Memory B cell (primary cell): ENCODE measurements around the gene MOSPD2.

Experiments used
- ATAC-seq: fragments of 150-1000 bp; cut with Tn5 transposase; 2 replicates; pipeline ENCODE4 v1.10.0; 2021; ENCODE audit warnings: low read depth, mild to moderate bottlenecking, moderate library complexity
- DNase-seq, 2 donors: peaks; one replicate each; pipeline ENCODE4 v3.0.0; 2022; ENCODE audit warnings: low spot score in 2 of 2
- H3K27ac Mint-ChIP-seq: one replicate; pipeline ENCODE4 v1.8.0; 2022; ENCODE audit warnings: mild to moderate bottlenecking, moderate library complexity, mixed read lengths
- H3K27me3 Mint-ChIP-seq: one replicate; pipeline ENCODE4 v1.8.0; 2022; ENCODE audit warnings: mixed read lengths
- H3K36me3 Mint-ChIP-seq: one replicate; pipeline ENCODE4 v1.8.0; 2022; ENCODE audit warnings: mild to moderate bottlenecking, mixed read lengths
- H3K4me1 Mint-ChIP-seq: one replicate; pipeline ENCODE4 v1.8.0; 2022; ENCODE audit warnings: mixed read lengths
- H3K4me3 Mint-ChIP-seq: one replicate; pipeline ENCODE4 v1.8.0; 2022; ENCODE audit warnings: mild to moderate bottlenecking, moderate library complexity, mixed read lengths
- H3K9me3 Mint-ChIP-seq: one replicate; pipeline ENCODE4 v1.8.0; 2022; ENCODE audit warnings: mixed read lengths

MOSPD2 gene

DNA sequence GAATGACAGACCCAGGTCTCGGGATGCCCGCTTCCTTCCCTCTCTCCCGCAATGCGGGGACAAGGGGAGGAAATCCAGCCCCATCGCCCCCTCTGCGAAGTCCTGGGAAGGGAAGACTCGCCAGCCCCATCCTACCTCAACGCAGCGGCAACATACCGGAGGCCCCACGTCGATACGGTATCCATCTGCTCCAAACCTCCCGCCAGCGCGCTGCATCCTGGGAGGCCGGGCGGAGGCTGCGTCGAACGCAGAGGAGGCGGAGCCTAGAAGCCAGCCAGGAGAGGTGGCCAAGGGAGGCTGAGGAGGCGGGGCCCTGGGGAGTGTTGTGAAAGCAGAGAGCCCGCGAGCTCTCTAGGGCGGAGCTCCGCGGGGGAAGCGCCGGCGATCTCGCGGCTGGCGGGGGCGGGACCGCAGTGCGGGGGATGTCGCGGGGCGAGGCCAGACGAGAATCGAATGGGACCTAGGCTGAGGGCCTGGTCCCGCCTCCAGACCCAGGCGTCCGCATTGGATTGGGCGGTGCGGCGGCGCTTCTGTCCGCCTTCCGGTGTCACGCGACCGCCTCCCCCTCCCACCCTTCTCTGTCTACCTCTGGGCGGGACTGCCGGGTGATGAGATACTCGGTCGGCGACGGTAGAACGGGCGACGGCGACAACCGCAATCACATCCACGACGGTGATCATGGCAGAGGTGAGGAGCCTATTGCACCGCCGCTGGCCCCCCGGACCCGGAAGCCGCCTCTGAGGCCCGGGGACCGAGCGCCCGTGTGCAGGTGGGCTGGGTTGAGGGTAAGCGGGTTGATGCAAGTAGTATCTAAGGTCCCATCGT lies at the start of gene MOSPD2, which contains the start of gene FANCB:
MOSPD2 (plus strand) TSS at position 571 of the 825 bp plus-strand sequence; CDS start at position 679, 108 bp downstream.
FANCB (minus strand) TSS at position 219 of the 825 bp plus-strand sequence. CDS start 7,559 bp downstream, outside the sequence.
- peak; percentile 78 to 90 for DNase-seq
- Mint-ChIP-seq H3K9me3 (no peaks in the 10 kb centered on the region), H3K27me3 (no peaks in the 10 kb centered on the region), H3K27ac (peak within 1 kb of the TSS; percentile 89), H3K4me1 (no peaks in the 10 kb centered on the region), H3K36me3 (peaks cover 5% of the 10 kb centered on the region), H3K4me3 (peak within 1 kb of the TSS; percentile 88)
- ATAC-seq = peak; percentile 86

DNA sequence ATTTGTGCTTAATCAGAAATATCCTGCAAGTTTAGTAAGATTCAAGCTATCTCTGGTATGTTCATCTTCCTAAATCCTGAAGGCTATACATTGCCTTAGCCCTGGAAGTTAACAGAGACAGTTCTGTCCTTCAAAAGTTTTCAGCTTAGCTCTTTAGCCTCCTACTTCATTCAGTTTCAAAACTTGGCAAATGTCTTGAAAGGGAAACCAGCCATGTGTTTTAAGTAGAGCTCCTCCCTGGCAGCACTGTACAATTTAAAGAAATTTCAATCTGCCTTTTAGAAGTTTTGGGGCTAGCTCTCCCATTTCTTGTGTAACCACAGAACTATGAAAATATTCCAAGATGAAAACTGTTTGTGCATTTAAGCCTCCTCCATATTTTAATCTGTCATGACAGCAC lies 47.4 kb upstream of the MOSPD2 start:
- no peaks in the 10 kb centered on the region for H3K9me3 Mint-ChIP-seq
- H3K4me3 Mint-ChIP-seq = no peak overlapping the region
- H3K4me1 Mint-ChIP-seq = no peaks in the 10 kb centered on the region
- peaks cover 2% of the 10 kb centered on the region for H3K36me3 Mint-ChIP-seq
- ATAC-seq (no peak), DNase-seq (no peak)
- no peaks in the 10 kb centered on the region for H3K27me3 Mint-ChIP-seq
- H3K27ac Mint-ChIP-seq = no peak overlapping the region

DNA sequence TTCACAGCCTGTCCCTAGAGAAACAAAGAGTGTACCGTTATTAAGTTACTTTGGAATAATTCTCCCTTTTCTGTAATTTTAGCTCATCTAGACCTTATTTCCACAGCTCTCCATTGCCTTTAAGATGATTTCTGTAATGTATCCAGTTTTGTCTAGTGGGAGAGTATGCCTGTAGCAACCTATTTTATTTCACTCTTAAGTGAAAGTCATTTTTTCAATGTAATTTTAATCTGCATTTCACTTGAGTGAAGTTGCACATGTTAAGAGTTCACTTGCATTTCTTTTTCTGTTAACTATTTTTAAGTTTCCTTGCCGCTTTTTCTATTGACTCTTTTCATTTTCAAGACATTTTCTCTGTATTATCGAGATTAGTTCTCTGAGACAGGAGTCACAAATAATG lies 46.9 kb upstream of the MOSPD2 start:
- Mint-ChIP-seq H3K9me3 (no peaks in the 10 kb centered on the region), H3K36me3 (peaks cover 2% of the 10 kb centered on the region), H3K4me3 (no peak overlapping the region), H3K27me3 (no peaks in the 10 kb centered on the region), H3K27ac (no peak overlapping the region), H3K4me1 (no peaks in the 10 kb centered on the region)
- ATAC-seq (no peak), DNase-seq (no peak)

DNA sequence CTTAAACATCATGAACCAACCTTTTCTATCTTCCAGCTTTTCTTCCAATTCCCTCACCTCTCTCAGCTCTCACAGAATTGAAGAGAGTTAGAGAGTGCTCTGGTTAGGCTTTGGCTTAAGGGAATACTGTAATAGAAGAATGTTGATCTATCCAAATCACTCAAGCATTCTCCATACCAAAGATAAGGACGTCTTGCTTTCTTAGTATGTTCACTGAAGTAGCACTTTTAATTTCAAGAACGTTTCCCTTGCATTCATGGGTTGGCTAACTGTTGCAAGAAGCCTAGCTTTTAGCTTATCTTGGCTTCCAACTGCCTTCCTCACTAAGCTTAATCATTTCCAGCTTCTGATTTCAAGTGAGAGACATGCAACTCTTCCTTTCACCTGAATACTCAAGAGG lies 43.6 kb upstream of the MOSPD2 start:
- H3K4me1 Mint-ChIP-seq = no peaks in the 10 kb centered on the region
- H3K36me3 Mint-ChIP-seq = peaks cover 4% of the 10 kb centered on the region
- no peaks in the 10 kb centered on the region for H3K27me3 Mint-ChIP-seq
- no peak overlapping the region for H3K27ac Mint-ChIP-seq
- no peak for ATAC-seq
- H3K4me3 Mint-ChIP-seq = no peak overlapping the region
- DNase-seq = no peak
- H3K9me3 Mint-ChIP-seq = no peaks in the 10 kb centered on the region

DNA sequence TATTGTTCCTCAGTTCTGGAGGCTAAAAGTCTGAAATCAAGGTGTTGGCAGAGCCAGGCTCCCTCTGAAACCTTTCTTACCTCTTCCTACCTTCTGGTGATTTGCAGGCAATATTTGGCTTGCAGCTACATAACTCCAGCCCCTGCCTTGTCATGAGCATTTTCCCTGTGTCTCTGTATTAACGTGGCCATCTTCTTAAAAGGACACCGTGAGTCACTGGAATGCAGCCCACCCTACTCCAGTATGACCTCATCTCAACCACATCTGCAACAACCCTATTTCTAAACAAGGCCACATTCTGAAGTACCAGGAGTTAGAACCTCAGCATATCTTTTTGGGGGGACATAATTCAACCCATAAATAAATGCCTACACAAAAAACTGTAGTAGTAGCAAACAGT lies 41.1 kb upstream of the MOSPD2 start:
- Mint-ChIP-seq H3K27me3 (no peaks in the 10 kb centered on the region), H3K27ac (no peak overlapping the region), H3K4me1 (no peaks in the 10 kb centered on the region), H3K36me3 (peaks cover 16% of the 10 kb centered on the region), H3K4me3 (no peak overlapping the region), H3K9me3 (no peaks in the 10 kb centered on the region)
- ATAC-seq (no peak), DNase-seq (no peak)

DNA sequence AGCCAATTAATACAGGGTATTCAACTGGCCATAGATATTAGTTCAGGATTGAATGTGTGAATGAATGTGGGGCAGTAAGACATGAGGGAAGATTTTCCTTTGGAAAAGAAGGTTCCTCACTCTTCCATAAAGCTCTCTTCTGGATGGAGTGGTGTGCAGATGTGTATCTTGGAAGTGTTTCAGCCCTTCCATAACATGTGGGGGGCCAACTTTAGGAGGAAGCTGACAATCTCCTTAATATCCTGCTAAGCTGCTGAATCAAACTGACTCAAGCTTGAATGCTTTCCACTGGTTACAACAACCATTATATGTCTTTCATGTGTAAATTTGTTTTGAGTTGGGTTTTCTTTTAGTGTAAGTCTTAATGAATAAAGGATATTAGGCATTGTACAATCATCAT lies 40.6 kb upstream of the MOSPD2 start:
- no peak for ATAC-seq
- peaks cover 16% of the 10 kb centered on the region for H3K36me3 Mint-ChIP-seq
- no peak for DNase-seq
- no peaks in the 10 kb centered on the region for H3K9me3 Mint-ChIP-seq
- H3K27ac Mint-ChIP-seq = no peak overlapping the region
- H3K4me3 Mint-ChIP-seq = no peak overlapping the region
- no peaks in the 10 kb centered on the region for H3K4me1 Mint-ChIP-seq
- no peaks in the 10 kb centered on the region for H3K27me3 Mint-ChIP-seq

DNA sequence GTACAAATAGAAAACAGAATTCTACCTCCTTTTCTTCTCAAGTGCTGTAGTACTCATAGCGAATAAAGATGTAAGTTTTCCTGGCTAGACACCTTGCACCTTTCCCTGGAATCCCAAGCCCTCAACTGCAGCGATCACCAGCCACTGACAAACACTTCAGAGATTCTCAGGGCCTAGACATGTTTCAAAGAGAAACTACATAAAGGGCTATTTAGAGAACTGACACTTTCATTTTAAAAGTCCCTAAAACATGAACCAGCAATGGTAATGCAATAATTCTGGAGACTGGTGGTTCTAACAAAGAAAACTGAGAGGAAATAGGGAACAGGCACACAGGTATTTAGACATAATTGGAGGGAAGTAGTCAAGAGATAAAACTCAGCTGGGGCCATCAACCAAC lies 36.1 kb upstream of the MOSPD2 start:
- DNase-seq = no peak
- Mint-ChIP-seq H3K4me3 (no peak overlapping the region), H3K27me3 (no peaks in the 10 kb centered on the region), H3K4me1 (no peaks in the 10 kb centered on the region), H3K27ac (no peak overlapping the region), H3K9me3 (no peaks in the 10 kb centered on the region), H3K36me3 (peaks cover 18% of the 10 kb centered on the region)
- ATAC-seq = no peak

DNA sequence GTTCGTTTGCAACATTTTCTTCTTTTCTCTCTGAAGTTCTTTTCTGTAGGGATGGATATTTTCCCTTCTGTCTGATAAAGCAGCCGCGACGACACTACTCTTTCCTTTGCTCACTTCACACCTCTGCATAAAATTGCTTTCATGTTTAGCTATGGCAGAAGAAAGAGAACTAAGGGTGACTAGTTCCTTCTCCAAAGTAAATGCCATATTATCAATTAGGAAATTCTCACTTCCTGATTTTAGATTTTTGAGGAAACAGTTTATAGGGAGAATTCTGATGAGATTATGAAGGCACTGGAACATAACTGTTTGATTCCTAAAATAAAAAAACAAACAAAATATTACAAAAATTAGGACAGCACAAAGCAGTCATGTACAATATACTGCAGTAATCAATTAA lies 29.6 kb upstream of the MOSPD2 start:
- Mint-ChIP-seq H3K4me1 (no peaks in the 10 kb centered on the region), H3K27me3 (no peaks in the 10 kb centered on the region)

DNA sequence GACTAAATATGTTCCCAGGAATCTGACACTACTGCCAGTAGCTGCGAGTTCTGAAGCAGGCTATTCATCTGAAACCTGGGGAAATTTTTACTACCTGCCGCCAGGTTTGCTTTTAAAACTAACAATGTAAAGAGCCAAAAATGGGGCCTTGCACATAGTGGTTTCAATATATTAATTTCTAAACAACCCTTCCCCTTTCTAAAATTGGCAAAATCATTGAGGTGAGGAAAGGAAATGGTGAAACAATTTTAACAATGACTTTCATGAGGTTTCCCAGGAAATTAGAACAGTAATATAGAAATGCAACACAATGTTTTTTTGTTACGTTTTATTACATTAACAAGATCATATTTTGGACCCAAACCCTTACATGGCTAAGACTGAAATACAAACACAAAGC lies 21.7 kb upstream of the MOSPD2 start:
- Mint-ChIP-seq H3K4me3 (no peak overlapping the region), H3K9me3 (no peaks in the 10 kb centered on the region)

More for the DNA sequence above, 29.6 kb upstream of the MOSPD2 start:
- no peak overlapping the region for H3K4me3 Mint-ChIP-seq
- H3K36me3 Mint-ChIP-seq = peaks cover 9% of the 10 kb centered on the region
- no peak overlapping the region for H3K27ac Mint-ChIP-seq
- DNase-seq (no peak), ATAC-seq (no peak)
- H3K9me3 Mint-ChIP-seq = no peaks in the 10 kb centered on the region

DNA sequence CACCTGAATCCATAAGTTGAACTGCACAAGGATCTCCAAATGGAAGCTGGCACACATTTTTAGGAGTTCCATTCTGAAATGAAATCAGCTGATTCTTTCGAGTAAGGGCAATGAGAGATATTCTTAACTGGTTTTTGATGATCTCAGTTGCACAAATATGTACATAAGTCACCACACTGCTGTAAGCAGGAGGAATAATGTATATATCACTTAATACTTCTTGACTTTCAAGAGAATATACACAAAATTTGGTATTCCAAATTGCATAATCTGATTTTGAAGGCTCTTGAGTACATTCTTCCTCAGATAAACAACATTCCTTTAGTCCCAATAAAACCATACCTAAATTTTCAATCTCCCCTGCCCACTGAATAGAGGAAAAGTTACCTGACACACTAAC lies 8.6 kb upstream of the MOSPD2 start:
- H3K9me3 Mint-ChIP-seq = peaks cover 1% of the 10 kb centered on the region
- H3K27ac Mint-ChIP-seq = no peak overlapping the region
- peaks cover 2% of the 10 kb centered on the region for H3K4me1 Mint-ChIP-seq
- H3K36me3 Mint-ChIP-seq = peaks cover 14% of the 10 kb centered on the region
- DNase-seq (no peak), ATAC-seq (no peak)
- no peak overlapping the region for H3K4me3 Mint-ChIP-seq
- no peaks in the 10 kb centered on the region for H3K27me3 Mint-ChIP-seq

More for the DNA sequence above, 21.7 kb upstream of the MOSPD2 start:
- ATAC-seq = no peak
- Mint-ChIP-seq H3K36me3 (peaks cover 9% of the 10 kb centered on the region), H3K4me1 (peaks cover 2% of the 10 kb centered on the region), H3K27me3 (no peaks in the 10 kb centered on the region), H3K27ac (peak overlapping the region; percentile 11)
- DNase-seq = no peak

DNA sequence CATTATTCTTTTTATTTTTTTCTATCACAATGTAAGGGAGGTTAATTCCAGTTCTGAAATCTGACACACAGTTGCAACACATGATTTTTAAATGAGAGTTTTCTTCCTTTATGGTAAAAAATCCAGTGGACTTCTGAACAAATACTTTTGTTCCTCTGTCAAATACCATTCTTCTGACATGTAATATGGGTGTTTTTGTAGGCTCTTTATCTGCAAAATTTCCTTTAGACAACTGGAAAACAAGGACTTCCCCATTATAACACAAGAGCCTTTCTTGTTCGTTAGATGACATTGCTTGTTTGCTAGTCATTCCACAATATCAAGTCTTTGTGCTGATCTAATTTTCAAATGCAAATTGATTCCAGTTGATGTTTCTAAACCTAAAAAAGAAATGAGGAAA lies 8.0 kb upstream of the MOSPD2 start:
- no peak for DNase-seq
- H3K4me3 Mint-ChIP-seq = no peak overlapping the region
- peaks cover 1% of the 10 kb centered on the region for H3K9me3 Mint-ChIP-seq
- no peaks in the 10 kb centered on the region for H3K27me3 Mint-ChIP-seq
- H3K27ac Mint-ChIP-seq = no peak overlapping the region
- peaks cover 14% of the 10 kb centered on the region for H3K36me3 Mint-ChIP-seq
- H3K4me1 Mint-ChIP-seq = peaks cover 2% of the 10 kb centered on the region
- ATAC-seq = no peak

DNA sequence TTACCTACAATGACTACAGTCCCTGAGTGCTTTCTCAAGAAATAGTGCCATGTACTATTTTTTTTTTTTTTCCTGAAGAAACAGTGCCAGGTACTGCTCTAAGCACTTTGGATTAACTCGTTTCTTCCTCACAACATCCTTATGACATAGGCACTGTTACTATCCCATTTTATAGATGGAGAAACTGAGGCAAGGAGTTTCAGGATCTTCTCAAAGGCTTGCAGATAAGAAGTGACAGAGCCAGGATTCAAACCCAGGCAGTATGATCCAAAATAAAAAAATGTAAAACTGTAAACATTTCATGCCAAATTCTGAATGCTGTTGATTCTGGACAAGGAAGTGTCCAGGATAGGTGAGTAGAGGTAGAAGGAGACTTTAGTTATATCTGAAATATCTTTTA lies 1.5 kb upstream of the MOSPD2 start:
- H3K4me3 Mint-ChIP-seq = peak overlapping the region; percentile 37
- H3K4me1 Mint-ChIP-seq = peaks cover 2% of the 10 kb centered on the region
- H3K27ac Mint-ChIP-seq = no peak overlapping the region
- ATAC-seq (no peak), DNase-seq (no peak)
- peaks cover 1% of the 10 kb centered on the region for H3K9me3 Mint-ChIP-seq
- no peaks in the 10 kb centered on the region for H3K27me3 Mint-ChIP-seq
- peaks cover 13% of the 10 kb centered on the region for H3K36me3 Mint-ChIP-seq

DNA sequence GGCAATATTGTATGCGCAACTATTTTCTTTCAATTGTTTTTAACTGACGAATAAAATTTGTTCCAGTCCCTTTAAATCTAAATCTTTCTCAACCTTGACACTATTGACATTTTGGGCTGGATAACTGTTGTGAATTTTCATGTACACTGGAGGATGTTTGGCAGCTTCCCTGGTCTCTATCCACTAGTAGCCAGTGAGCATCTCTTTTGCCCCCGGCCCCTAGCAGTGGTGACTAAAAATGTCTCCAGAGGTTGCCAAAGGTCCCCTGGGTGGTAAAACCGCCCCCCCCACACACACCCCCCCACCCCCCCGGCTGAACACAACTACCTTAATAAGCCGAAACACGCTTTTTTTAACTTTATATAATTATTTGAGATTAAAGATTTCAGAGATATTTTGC lies 866 bp upstream of the MOSPD2 start:
- H3K27ac Mint-ChIP-seq = no peak overlapping the region
- DNase-seq (no peak), ATAC-seq (no peak)
- no peaks in the 10 kb centered on the region for H3K27me3 Mint-ChIP-seq
- peaks cover 1% of the 10 kb centered on the region for H3K9me3 Mint-ChIP-seq
- H3K4me1 Mint-ChIP-seq = peaks cover 2% of the 10 kb centered on the region
- H3K36me3 Mint-ChIP-seq = peaks cover 11% of the 10 kb centered on the region
- peak overlapping the region; percentile 88 for H3K4me3 Mint-ChIP-seq

DNA sequence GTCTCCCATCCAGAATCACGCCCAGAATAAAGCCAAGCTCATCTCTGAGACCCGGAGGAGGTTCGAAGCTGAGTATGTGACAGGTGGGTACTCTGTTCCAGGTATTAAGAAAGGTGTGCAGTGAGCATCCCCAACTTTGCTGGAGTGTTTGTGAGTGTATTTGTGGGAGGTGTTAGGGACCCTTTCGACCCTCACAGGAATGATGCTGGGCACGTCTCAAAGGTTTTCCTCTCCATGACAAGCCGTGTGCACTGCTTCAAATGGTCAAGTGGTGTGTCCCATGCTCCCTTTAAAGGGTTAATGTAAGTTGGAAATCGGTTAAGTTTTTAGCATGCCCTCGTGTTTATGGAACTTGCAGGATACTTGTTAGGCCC lies 442 bp downstream of the MOSPD2 start:
- H3K9me3 Mint-ChIP-seq = no peaks in the 10 kb centered on the region
- no peaks in the 10 kb centered on the region for H3K4me1 Mint-ChIP-seq
- peaks cover 5% of the 10 kb centered on the region for H3K36me3 Mint-ChIP-seq
- peak overlapping the region; percentile 88 for H3K4me3 Mint-ChIP-seq
- DNase-seq (no peak), ATAC-seq (no peak)
- H3K27me3 Mint-ChIP-seq = no peaks in the 10 kb centered on the region
- peak overlapping the region; percentile 89 for H3K27ac Mint-ChIP-seq

DNA sequence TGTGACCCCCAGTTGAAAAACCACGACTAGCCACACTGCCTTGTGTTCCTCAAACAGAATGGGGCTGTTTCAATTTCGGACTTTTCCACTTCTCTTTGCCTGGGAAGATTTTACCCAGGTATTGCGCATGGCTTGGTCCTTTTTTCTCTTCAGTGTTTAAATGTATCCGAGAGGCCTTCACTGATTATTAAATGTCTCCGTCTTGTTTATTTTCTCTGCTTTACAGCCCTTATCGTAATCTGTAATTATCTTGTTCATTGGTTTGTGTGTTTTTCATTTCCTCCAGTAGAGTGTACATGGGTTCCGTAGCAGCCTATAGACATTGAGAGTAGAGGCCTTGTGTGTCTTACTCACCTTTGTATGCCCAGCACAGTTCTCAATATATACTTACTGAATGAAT lies 2.4 kb downstream of the MOSPD2 start:
- Mint-ChIP-seq H3K36me3 (peaks cover 5% of the 10 kb centered on the region), H3K4me3 (no peak overlapping the region), H3K27me3 (no peaks in the 10 kb centered on the region), H3K4me1 (no peaks in the 10 kb centered on the region), H3K9me3 (no peaks in the 10 kb centered on the region), H3K27ac (no peak overlapping the region)
- ATAC-seq = no peak
- DNase-seq = no peak
